Tibial nerve (tissue), 4 donors: ENCODE data around the gene ZFAND3. TPM values are rescaled to one million over a fixed set of nuclear protein-coding genes. Genes with fewer than 3 reads are reported as not detected.

Experiments used
- DNase-seq, 2 donors: peaks; one replicate each; pipeline ENCODE4 v3.0.0-alpha.2; 2019; ENCODE audit warnings: low spot score in 2 of 2
- H3K27ac ChIP-seq, 4 donors: fragments of 200-600 bp; sonication (generic) in 3 of 4; one replicate each; pipeline ENCODE4 v1.5.1; 2017 to 2019; ENCODE audit warnings: mild to moderate bottlenecking in 1 of 4
- H3K27me3 ChIP-seq, 2 donors: fragments of 200-600 bp; sonication (generic) in 1 of 2; one replicate each; pipeline versions ENCODE4 v1.5.1 to v1.6.0; 2017 to 2019
- H3K36me3 ChIP-seq, 3 donors: fragments of 200-600 bp; sonication (generic); one replicate each; pipeline ENCODE4 v1.5.1; 2018 to 2019
- H3K4me1 ChIP-seq, 4 donors: fragments of 200-600 bp; sonication (generic) in 3 of 4; one replicate each; pipeline ENCODE4 v1.5.1; 2017 to 2019
- H3K4me3 ChIP-seq, 4 donors: fragments of 200-600 bp; sonication (generic) in 3 of 4; one replicate each; pipeline ENCODE4 v1.5.1; 2017 to 2019; ENCODE audit warnings: mild to moderate bottlenecking in 1 of 4, moderate library complexity in 1 of 4
- H3K9me3 ChIP-seq, 4 donors: fragments of 200-600 bp; sonication (generic) in 3 of 4; one replicate each; pipeline ENCODE4 v1.5.1; 2017 to 2019
- CTCF ChIP-seq, 5 experiments: fragments of 200-600 bp in 3 of 5; fragments of 450-650 bp in 2 of 5; sonication (generic) in 3 of 5; IDR thresholded peaks; one replicate each; pipeline ENCODE4 v1.5.1; 2016 to 2019; ENCODE audit warnings: antibody characterized with exemption in 5 of 5, mild to moderate bottlenecking in 3 of 5, moderate library complexity in 2 of 5
- EP300 ChIP-seq, 2 donors: sonication (generic); formaldehyde crosslinking; IDR thresholded peaks; one replicate each; pipeline ENCODE4 v1.6.1; 2017; ENCODE audit warnings: antibody characterized with exemption in 2 of 2, mild to moderate bottlenecking in 1 of 2
- POLR2A ChIP-seq, 2 donors: fragments of 450-650 bp; IDR thresholded peaks; one replicate each; pipeline ENCODE4 v1.6.1; 2017; ENCODE audit warnings: antibody characterized with exemption in 2 of 2, mild to moderate bottlenecking in 2 of 2, moderate library complexity in 2 of 2
- WGBS, 2 donors: methylation state at CpG; one replicate each; pipeline ENCODE4 v1.1.5; 2018; 5-methylcytosine and 5-hydroxymethylcytosine counted together
- total RNA-seq, 4 donors: library from RNA; depleted of rRNA; stranded (reverse); fragments of >200 nt; gene quantifications; one replicate each; pipeline ENCODE4 v1.1.0, GENCODE V29; 2016

ZFAND3 gene
- total RNA-seq, 4 donors from 2014 or later, result 30.1 to 47.9 (median 39.1) TPM

- TF ChIP-seq CTCF (IDR thresholded peaks at IDR 0.05) (no peak), EP300 (IDR thresholded peaks at IDR 0.05) (no peak), POLR2A (IDR thresholded peaks at IDR 0.05) (no peak)
- no peak for DNase-seq
- 70 to 75% methylated on average over 2 of the region's 2 CpGs for WGBS, 2 donors
- Histone ChIP-seq H3K27ac (no peak overlapping the region), H3K4me3 (no peak overlapping the region), H3K27me3 (no peaks in the 10 kb centered on the region), H3K9me3 (peaks cover 0 to 6% (median 0%) of the 10 kb centered on the region in 4 donors), H3K4me1 (peaks cover 0 to 55% (median 0%) of the 10 kb centered on the region in 4 donors), H3K36me3 (peaks cover 0 to 3% (median 0%) of the 10 kb centered on the region in 3 donors)
Observed at GRCh38 chr6:38020593-38020992, 201.1 kb downstream of the ZFAND3 start.

GRCh38 chr6:38021029-38021428 lies 201.5 kb downstream of the ZFAND3 start:
- H3K4me1 ChIP-seq, result peaks cover 0 to 55% (median 0%) of the 10 kb centered on the region in 4 donors
- H3K27ac ChIP-seq, result no peak overlapping the region
- WGBS, 2 donors, result 83 to 92% methylated on average over 2 of the region's 2 CpGs
- TF ChIP-seq POLR2A (IDR thresholded peaks at IDR 0.05), result no peak
- TF ChIP-seq CTCF (IDR thresholded peaks at IDR 0.05), result no peak
- TF ChIP-seq EP300 (IDR thresholded peaks at IDR 0.05), result no peak
- H3K4me3 ChIP-seq, result no peak overlapping the region
- H3K9me3 ChIP-seq, result peaks cover 0 to 6% (median 0%) of the 10 kb centered on the region in 4 donors
- peaks cover 0 to 3% (median 0%) of the 10 kb centered on the region in 3 donors for H3K36me3 ChIP-seq
- DNase-seq, result no peak
- no peaks in the 10 kb centered on the region for H3K27me3 ChIP-seq

- no peak for TF ChIP-seq POLR2A (IDR thresholded peaks at IDR 0.05)
- no peak for TF ChIP-seq CTCF (IDR thresholded peaks at IDR 0.05)
- TF ChIP-seq EP300 (IDR thresholded peaks at IDR 0.05), result no peak
- no peak for DNase-seq
- 68 to 70% methylated on average over 1 of the region's 1 CpG for WGBS, 2 donors
- Histone ChIP-seq H3K36me3 (peaks cover 0 to 3% (median 0%) of the 10 kb centered on the region in 3 donors), H3K4me3 (no peak overlapping the region), H3K27ac (no peak overlapping the region), H3K27me3 (no peaks in the 10 kb centered on the region), H3K9me3 (peaks cover 0 to 6% (median 0%) of the 10 kb centered on the region in 4 donors), H3K4me1 (peaks cover 0 to 51% (median 0%) of the 10 kb centered on the region in 4 donors)
Observed at GRCh38 chr6:38021571-38021970, 202.0 kb downstream of the ZFAND3 start.

- H3K27me3 ChIP-seq, result no peaks in the 10 kb centered on the region
- TF ChIP-seq EP300 (IDR thresholded peaks at IDR 0.05) (no peak), POLR2A (IDR thresholded peaks at IDR 0.05) (no peak), CTCF (IDR thresholded peaks at IDR 0.05) (no peak)
- H3K9me3 ChIP-seq, result peaks cover 0 to 6% (median 0%) of the 10 kb centered on the region in 4 donors
- H3K4me3 ChIP-seq, result no peak overlapping the region
- 61 to 95% methylated on average over 1 of the region's 1 CpG for WGBS, 2 donors
- H3K36me3 ChIP-seq, result peaks cover 0 to 3% (median 0%) of the 10 kb centered on the region in 3 donors
- H3K27ac ChIP-seq, result no peak overlapping the region
- no peak for DNase-seq
- H3K4me1 ChIP-seq, result peaks cover 0 to 47% (median 0%) of the 10 kb centered on the region in 4 donors
Observed at GRCh38 chr6:38022688-38023087, 203.2 kb downstream of the ZFAND3 start.

- H3K36me3 ChIP-seq, result peaks cover 0 to 3% (median 0%) of the 10 kb centered on the region in 3 donors
- H3K4me1 ChIP-seq, result peaks cover 0 to 44% (median 0%) of the 10 kb centered on the region in 4 donors
- H3K27ac ChIP-seq, result no peak overlapping the region
- TF ChIP-seq EP300 (IDR thresholded peaks at IDR 0.05) (no peak), CTCF (IDR thresholded peaks at IDR 0.05) (no peak)
- no peak for DNase-seq
- H3K4me3 ChIP-seq, result no peak overlapping the region
- no peaks in the 10 kb centered on the region for H3K27me3 ChIP-seq
- H3K9me3 ChIP-seq, result peaks cover 0 to 6% (median 0%) of the 10 kb centered on the region in 4 donors
Observed at GRCh38 chr6:38024908-38025307, 205.4 kb downstream of the ZFAND3 start.
